Limb (tissue), 2 donors: ENCODE measurements around the gene GATA3.

Source experiments
- DNase-seq, 2 donors: peaks; one replicate each; pipeline ENCODE4 v3.0.0-alpha.2; 2016; ENCODE audit errors: extremely low spot score in 2 of 2

The GATA3 gene

GRCh38 chr10:8050556-8051108 is 3.9 kb upstream of the GATA3 start:
- DNase-seq = peak in 1 of 2 donors; percentile 73

GRCh38 chr10:8051109-8051821 is 3.2 kb upstream of the GATA3 start:
- peak in 1 of 2 donors; percentile 62 for DNase-seq

GRCh38 chr10:8051851-8052257 is 2.6 kb upstream of the GATA3 start:
- DNase-seq = peak in 1 of 2 donors; percentile 69

- DNase-seq = no peak
Observed at GRCh38 chr10:8052341-8052955, 2.0 kb upstream of the GATA3 start.

GRCh38 chr10:8052956-8053445 is 1.5 kb upstream of the GATA3 start:
- no peak for DNase-seq

- peak; percentile 79 to 90 for DNase-seq
Observed at GRCh38 chr10:8053446-8054243, 843 bp upstream of the GATA3 start.

GRCh38 chr10:8054244-8054493 is 319 bp upstream of the GATA3 start:
- DNase-seq = peak in 1 of 2 donors; percentile 73

GRCh38 chr10:8055420-8056349 is 1.2 kb downstream of the GATA3 start:
- peak in 1 of 2 donors; percentile 56 for DNase-seq

- DNase-seq = no peak
Observed at GRCh38 chr10:8056378-8056777, 1.9 kb downstream of the GATA3 start.

- DNase-seq = peak in 1 of 2 donors; percentile 42
Observed at GRCh38 chr10:8056871-8057331, 2.4 kb downstream of the GATA3 start.

- no peak for DNase-seq
Observed at GRCh38 chr10:8057636-8058273, 3.3 kb downstream of the GATA3 start.

GRCh38 chr10:8058274-8059111 is 4.0 kb downstream of the GATA3 start:
- peak in 1 of 2 donors; percentile 42 for DNase-seq

- DNase-seq = no peak
Observed at GRCh38 chr10:8059191-8059936, 4.9 kb downstream of the GATA3 start.

- DNase-seq = peak in 1 of 2 donors; percentile 44
Observed at GRCh38 chr10:8060010-8060703, 5.7 kb downstream of the GATA3 start.

GRCh38 chr10:8060704-8061121 is 6.2 kb downstream of the GATA3 start:
- DNase-seq = no peak

GRCh38 chr10:8061274-8062211 is 7.1 kb downstream of the GATA3 start:
- DNase-seq = no peak
